NCI-H1436 treated with DMSO at 0.1 percent for 48 hours (cell line): Measurements from ENCODE around the gene MSI1.

Experiments
- DNase-seq: peaks from one replicate; lab custom pipeline; 2025; lab: John Stamatoyannopoulos, UW

MSI1 gene

GRCh38 chr12:120321382-120322202 is 47.4 kb downstream of the MSI1 start:
- DNase-seq = no peak

GRCh38 chr12:120317224-120318105 is 51.5 kb downstream of the MSI1 start:
- peak; percentile 99 for DNase-seq

GRCh38 chr12:120316798-120317223 is 52.2 kb downstream of the MSI1 start:
- DNase-seq = no peak

GRCh38 chr12:120314220-120314619 is 54.7 kb downstream of the MSI1 start:
- no peak for DNase-seq

GRCh38 chr12:120301962-120302815 is 66.8 kb downstream of the MSI1 start, which contains the start of gene SIRT4:
TSS of gene SIRT4 (plus strand) at chr12:120302321. CDS start at chr12:120303562, 1,241 bp downstream.
- DNase-seq = peak; percentile 58

GRCh38 chr12:120292661-120293531 is 76.1 kb downstream of the MSI1 start, which contains the start of gene RNU4-1:
TSS of gene RNU4-1 (minus strand) at chr12:120293237.
- peak; percentile 77 for DNase-seq

GRCh38 chr12:120292411-120292660 is 76.6 kb downstream of the MSI1 start:
- no peak for DNase-seq
